Activated T-helper 17 cell treated with anti-CD3 and anti-CD28 coated beads, Interleukin-2, amount 50 U/mL, for 72 hours (primary cell): ENCODE measurements around the gene FMO1. TPM values are rescaled to one million over a fixed set of nuclear protein-coding genes. Genes with fewer than 3 reads are reported as not detected.
A peak's percentile ranks its signal among the peaks of the same experiment; 100 is the strongest.

Experiments used
- ATAC-seq: fragments of 150-1000 bp; cut with Tn5 transposase; replicated peaks from 2 replicates; pipeline ENCODE4 v1.10.0; 2021; ENCODE audit warnings: mild to moderate bottlenecking, moderate library complexity
- H3K27ac Mint-ChIP-seq: one replicate; pipeline ENCODE4 v1.8.0; 2022; ENCODE audit warnings: mixed read lengths
- H3K27me3 Mint-ChIP-seq: one replicate; pipeline ENCODE4 v1.8.0; 2022; ENCODE audit warnings: mixed read lengths
- H3K36me3 Mint-ChIP-seq: one replicate; pipeline ENCODE4 v1.8.0; 2022; ENCODE audit warnings: low read depth, mild to moderate bottlenecking, mixed read lengths
- H3K4me1 Mint-ChIP-seq: one replicate; pipeline ENCODE4 v1.8.0; 2022; ENCODE audit warnings: mixed read lengths
- H3K4me3 Mint-ChIP-seq: one replicate; pipeline ENCODE4 v1.8.0; 2022; ENCODE audit warnings: mild to moderate bottlenecking, mixed read lengths
- H3K9me3 Mint-ChIP-seq: one replicate; pipeline ENCODE4 v1.8.0; 2022; ENCODE audit warnings: mixed read lengths
- total RNA-seq, 2 donors: library from RNA; stranded (reverse); gene quantifications; one replicate each; pipeline ENCODE4 v1.2.3, GENCODE V29; 2022

Gene FMO1
- total RNA-seq, 2 donors from 2014 or later: not detected

GRCh38 chr1:171334024-171334640, 85.8 kb downstream of the FMO1 start:
- no peak overlapping the region for H3K27ac Mint-ChIP-seq
- no peaks in the 10 kb centered on the region for H3K27me3 Mint-ChIP-seq
- ATAC-seq: peak; percentile 49
- H3K9me3 Mint-ChIP-seq: no peaks in the 10 kb centered on the region
- H3K4me3 Mint-ChIP-seq: no peak overlapping the region
- H3K4me1 Mint-ChIP-seq: no peaks in the 10 kb centered on the region
- H3K36me3 Mint-ChIP-seq: no peaks in the 10 kb centered on the region

Other genes starting within 250 kb of the FMO1 start
- not detected for gene FMO3, start 157.6 kb upstream of the FMO1 start, total RNA-seq
- gene FMO2, start 63.2 kb upstream of the FMO1 start, total RNA-seq: not detected
- gene FMO4, start 65.7 kb downstream of the FMO1 start, total RNA-seq: 1 to 10 TPM; 2.0 to 2.7 TPM
- 100 to 1,000 TPM; 209 to 242 TPM for gene PRRC2C, start 237.0 kb downstream of the FMO1 start, total RNA-seq